LNCaP clone FGC (cell line): ENCODE results near the gene LMLN.
"Not testable (repeated sequence)": the region's sequence is repeated elsewhere in the genome, so short reads cannot be mapped to it uniquely, and the experiment has no call there.

Source experiments
- DNase-seq: peaks from one replicate; pipeline ENCODE4 v3.0.0-alpha.2; 2011; ENCODE audit warnings: low read depth
- H3K4me3 ChIP-seq: 2 replicates; pipeline ENCODE4 v1.5.1; 2011; ENCODE audit warnings: mild to moderate bottlenecking, low read depth, low read length, control low read depth
- TF ChIP-seq, protein P1 (sequence below): IDR thresholded peaks from 2 replicates; pipeline ENCODE4 v1.5.1; 2012; ENCODE audit warnings: mild to moderate bottlenecking; ENCODE audit not compliant: control insufficient read depth, insufficient read depth; ENCODE audit errors: extremely low read depth

The LMLN gene

GRCh38 chr3:197959891-197960693 is at the start of gene LMLN:
Gene LMLN, plus strand, starts transcription at chr3:197960217. Its CDS starts 29 bp downstream, at chr3:197960246.
- DNase-seq, result peak; percentile 91
- peak within 1 kb of the TSS; percentile 62 for H3K4me3 ChIP-seq
- TF ChIP-seq, protein P1, sequence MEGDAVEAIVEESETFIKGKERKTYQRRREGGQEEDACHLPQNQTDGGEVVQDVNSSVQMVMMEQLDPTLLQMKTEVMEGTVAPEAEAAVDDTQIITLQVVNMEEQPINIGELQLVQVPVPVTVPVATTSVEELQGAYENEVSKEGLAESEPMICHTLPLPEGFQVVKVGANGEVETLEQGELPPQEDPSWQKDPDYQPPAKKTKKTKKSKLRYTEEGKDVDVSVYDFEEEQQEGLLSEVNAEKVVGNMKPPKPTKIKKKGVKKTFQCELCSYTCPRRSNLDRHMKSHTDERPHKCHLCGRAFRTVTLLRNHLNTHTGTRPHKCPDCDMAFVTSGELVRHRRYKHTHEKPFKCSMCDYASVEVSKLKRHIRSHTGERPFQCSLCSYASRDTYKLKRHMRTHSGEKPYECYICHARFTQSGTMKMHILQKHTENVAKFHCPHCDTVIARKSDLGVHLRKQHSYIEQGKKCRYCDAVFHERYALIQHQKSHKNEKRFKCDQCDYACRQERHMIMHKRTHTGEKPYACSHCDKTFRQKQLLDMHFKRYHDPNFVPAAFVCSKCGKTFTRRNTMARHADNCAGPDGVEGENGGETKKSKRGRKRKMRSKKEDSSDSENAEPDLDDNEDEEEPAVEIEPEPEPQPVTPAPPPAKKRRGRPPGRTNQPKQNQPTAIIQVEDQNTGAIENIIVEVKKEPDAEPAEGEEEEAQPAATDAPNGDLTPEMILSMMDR, result no peak

GRCh38 chr3:197912741-197913476 is 47.1 kb upstream of the LMLN start:
- no peak overlapping the region for H3K4me3 ChIP-seq
- TF ChIP-seq, protein P1, result no peak
- DNase-seq, result no peak

GRCh38 chr3:197913641-197914380 is 46.2 kb upstream of the LMLN start:
- no peak for DNase-seq
- no peak overlapping the region for H3K4me3 ChIP-seq
- TF ChIP-seq, protein P1, result no peak

DNA sequence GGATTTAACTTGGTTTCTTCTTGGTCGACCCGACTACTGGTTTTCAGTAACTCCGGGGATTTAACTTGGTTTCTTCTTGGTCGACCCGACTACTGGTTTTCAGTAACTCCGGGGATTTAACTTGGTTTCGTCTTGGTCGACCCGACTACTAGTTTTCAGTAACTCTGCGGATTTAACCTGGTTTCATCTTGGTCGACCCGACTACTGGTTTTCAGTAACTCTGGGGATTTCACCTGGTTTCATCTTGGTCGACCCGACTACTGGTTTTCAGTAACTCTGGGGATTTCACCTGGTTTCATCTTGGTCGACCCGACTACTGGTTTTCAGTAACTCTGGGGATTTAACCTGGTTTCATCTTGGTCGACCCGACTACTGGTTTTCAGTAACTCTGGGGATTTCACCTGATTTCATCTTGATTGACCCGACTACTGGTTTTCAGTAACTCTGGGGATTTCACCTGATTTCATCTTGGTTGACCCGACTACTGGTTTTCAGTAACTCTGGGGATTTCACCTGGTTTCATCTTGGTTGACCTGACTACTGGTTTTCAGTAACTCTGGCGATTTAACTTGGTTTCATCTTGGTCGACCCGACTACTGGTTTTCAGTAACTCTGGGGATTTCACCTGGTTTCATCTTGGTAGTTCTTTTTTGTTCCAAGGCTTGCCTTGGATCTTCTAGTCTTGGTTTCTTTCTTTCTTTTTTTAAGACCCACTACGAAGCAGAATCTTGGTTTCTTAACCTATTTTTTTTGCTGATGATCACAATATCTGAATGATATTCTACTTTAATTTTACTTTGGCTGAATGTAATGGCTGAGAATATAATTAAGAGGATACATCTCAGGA is 38.4 kb upstream of the LMLN start:
- H3K4me3 ChIP-seq, DNase-seq: not testable (repeated sequence)

GRCh38 chr3:197926418-197926817 is 33.6 kb upstream of the LMLN start:
- DNase-seq, result no peak
- H3K4me3 ChIP-seq, result no peak overlapping the region
- TF ChIP-seq, protein P1, result 0 out of 2 replicates have a peak, but pooled peaks have one; percentile 4

DNA sequence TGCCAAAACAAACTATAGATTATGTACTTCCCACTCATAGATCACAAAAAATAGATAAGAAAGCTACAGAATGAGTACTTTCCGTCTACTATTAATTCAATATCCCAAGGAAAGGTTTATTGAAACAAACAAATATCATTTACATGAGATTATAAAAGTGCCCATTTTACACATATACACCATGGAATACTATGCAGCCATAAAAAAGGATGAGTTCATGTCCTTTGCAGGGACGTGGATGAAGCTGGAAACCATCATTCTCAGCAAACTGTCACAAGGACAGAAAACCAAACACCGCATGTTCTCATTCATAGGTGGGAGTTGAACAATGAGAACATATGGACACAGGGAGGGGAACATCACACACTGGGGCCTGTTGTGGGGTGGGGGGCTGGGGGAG is 32.4 kb upstream of the LMLN start:
- not testable (repeated sequence) for DNase-seq

GRCh38 chr3:197936819-197937384 is 23.1 kb upstream of the LMLN start:
- TF ChIP-seq, protein P1, result no peak
- DNase-seq, result no peak
- H3K4me3 ChIP-seq, result no peak overlapping the region

More for the DNA sequence above, 32.4 kb upstream of the LMLN start:
- H3K4me3 ChIP-seq, result not testable (repeated sequence)
